SK-N-SH treated with all-trans-retinoic acid at 6 μM for 48 hours (cell line): ENCODE measurements around the gene NEDD1.

Source experiments
- ZFP3 ChIP-seq: fragments of 250-450 bp; sonication (Bioruptor Pico); IDR thresholded peaks from 2 replicates; pipeline ENCODE4 v1.5.0; 2020; ENCODE audit warnings: mild to moderate bottlenecking, moderate library complexity
- TF ChIP-seq, protein P1 (sequence below): fragments of 250-450 bp; sonication (Bioruptor Pico); IDR thresholded peaks from 2 replicates; pipeline ENCODE4 v1.5.1; 2020; ENCODE audit warnings: low read depth, mild to moderate bottlenecking, moderate library complexity

DNA sequence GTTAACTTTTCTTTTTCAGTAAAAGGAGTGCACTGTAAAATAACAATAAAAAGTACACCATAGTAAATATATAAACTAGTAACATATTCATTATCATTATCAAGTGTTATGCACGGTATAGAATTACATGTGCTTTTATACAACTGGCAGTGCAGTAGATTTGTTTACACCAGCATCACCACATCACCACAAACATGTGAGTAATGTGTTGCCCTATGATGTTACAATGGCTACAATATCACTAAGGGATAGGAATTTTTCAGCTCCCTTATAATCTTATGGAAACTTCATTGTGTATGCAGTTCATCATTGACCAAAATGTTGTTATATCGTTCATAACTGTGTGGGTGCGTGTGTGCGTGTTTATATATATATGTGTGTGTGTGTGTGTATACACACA, 23.5 kb upstream of the NEDD1 start:
- no peak for TF ChIP-seq ZFP3 (CRISPR knock-in tag)
- TF ChIP-seq, protein P1, sequence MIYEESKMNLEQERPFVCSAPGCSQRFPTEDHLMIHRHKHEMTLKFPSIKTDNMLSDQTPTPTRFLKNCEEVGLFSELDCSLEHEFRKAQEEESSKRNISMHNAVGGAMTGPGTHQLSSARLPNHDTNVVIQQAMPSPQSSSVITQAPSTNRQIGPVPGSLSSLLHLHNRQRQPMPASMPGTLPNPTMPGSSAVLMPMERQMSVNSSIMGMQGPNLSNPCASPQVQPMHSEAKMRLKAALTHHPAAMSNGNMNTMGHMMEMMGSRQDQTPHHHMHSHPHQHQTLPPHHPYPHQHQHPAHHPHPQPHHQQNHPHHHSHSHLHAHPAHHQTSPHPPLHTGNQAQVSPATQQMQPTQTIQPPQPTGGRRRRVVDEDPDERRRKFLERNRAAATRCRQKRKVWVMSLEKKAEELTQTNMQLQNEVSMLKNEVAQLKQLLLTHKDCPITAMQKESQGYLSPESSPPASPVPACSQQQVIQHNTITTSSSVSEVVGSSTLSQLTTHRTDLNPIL (CRISPR knock-in tag) = no peak
